HEK293 (cell line): Measurements from ENCODE around the gene RAD21L1.

Experiments
- CTCF ChIA-PET: fragments of 350-600 bp; formaldehyde crosslinking; extraction: SDS; loops from one replicate; lab custom pipeline; 2021; ENCODE audit warnings: antibody characterized with exemption; lab: Yijun Ruan, JAX
- POLR2A ChIA-PET: fragments of 300-600 bp; formaldehyde crosslinking; extraction: SDS; loops from one replicate; lab custom pipeline; 2020; ENCODE audit warnings: antibody characterized with exemption, inconsistent platforms; lab: Yijun Ruan, JAX
- H3K27ac ChIP-seq: fragments of 200-500 bp; sonication (Bioruptor generic); 2 replicates; pipeline ENCODE4 v1.5.1; 2014; ENCODE audit warnings: low read depth, low read length, control low read depth, inconsistent platforms; ENCODE audit errors: extremely low read depth
- H3K36me3 ChIP-seq, 2 experiments: fragments of 200-500 bp in 1 of 2; sonication (Bioruptor generic) in 1 of 2; 1 replicate in 1 of 2; 2 replicates in 1 of 2; pipeline ENCODE4 v1.5.1; 2014 to 2017; ENCODE audit warnings: inconsistent platforms in 2 of 2, low read length in 2 of 2; ENCODE audit not compliant: control insufficient read depth in 2 of 2, insufficient read depth in 1 of 2
- H3K4me1 ChIP-seq: fragments of 200-500 bp; sonication (Bioruptor generic); 2 replicates; pipeline ENCODE4 v1.5.1; 2014; ENCODE audit warnings: mild to moderate bottlenecking, low read length, inconsistent platforms; ENCODE audit not compliant: control insufficient read depth, insufficient read depth
- H3K4me3 ChIP-seq: 2 replicates; pipeline ENCODE4 v1.5.1; 2011; ENCODE audit warnings: low read depth, mild to moderate bottlenecking, control low read depth, low read length, moderate library complexity
- H3K9me3 ChIP-seq: fragments of 200-500 bp; sonication (Bioruptor generic); 2 replicates; pipeline ENCODE4 v1.5.1; 2014; ENCODE audit warnings: low read depth, low read length, inconsistent platforms; ENCODE audit not compliant: control insufficient read depth, insufficient read depth
- ATF2 ChIP-seq: fragments of 450-650 bp; formaldehyde crosslinking; IDR thresholded peaks from 2 replicates; pipeline ENCODE4 v1.5.1; 2016; ENCODE audit warnings: missing biosample characterization, missing genetic modification characterization, low read depth
- KLF10 ChIP-seq: fragments of 450-650 bp; IDR thresholded peaks from 2 replicates; pipeline ENCODE4 v1.5.1; 2018; ENCODE audit warnings: missing biosample characterization, mild to moderate bottlenecking, missing genetic modification characterization
- MYNN ChIP-seq: fragments of 450-650 bp; formaldehyde crosslinking; IDR thresholded peaks from 2 replicates; pipeline ENCODE4 v1.5.1; 2016; ENCODE audit warnings: missing biosample characterization, missing genetic modification characterization, borderline replicate concordance
- PRDM1 ChIP-seq: fragments of 450-650 bp; formaldehyde crosslinking; IDR thresholded peaks from 2 replicates; pipeline ENCODE4; 2016; ENCODE audit warnings: missing biosample characterization, missing genetic modification characterization
- SCRT2 ChIP-seq: fragments of 450-650 bp; formaldehyde crosslinking; IDR thresholded peaks from 2 replicates; pipeline ENCODE4 v1.5.1; 2016; ENCODE audit warnings: missing biosample characterization, missing genetic modification characterization
- TRIM28 ChIP-seq: IDR thresholded peaks from 2 replicates; pipeline ENCODE4 v1.6.1; 2011; ENCODE audit warnings: low read length, control low read depth, borderline replicate concordance
- ZBTB10 ChIP-seq: fragments of 450-650 bp; formaldehyde crosslinking; IDR thresholded peaks from 2 replicates; pipeline ENCODE4 v1.5.1; 2016; ENCODE audit warnings: missing biosample characterization, missing genetic modification characterization
- ZBTB17 ChIP-seq: fragments of 450-650 bp; formaldehyde crosslinking; IDR thresholded peaks from 2 replicates; pipeline ENCODE4 v1.5.1; 2016; ENCODE audit warnings: missing biosample characterization, missing genetic modification characterization
- ZBTB21 ChIP-seq: fragments of 450-650 bp; formaldehyde crosslinking; IDR thresholded peaks from 2 replicates; pipeline ENCODE4 v1.5.1; 2017; ENCODE audit warnings: missing biosample characterization, missing genetic modification characterization
- ZNF138 ChIP-seq: fragments of 450-650 bp; formaldehyde crosslinking; IDR thresholded peaks from 2 replicates; pipeline ENCODE4 v1.5.1; 2016; ENCODE audit warnings: missing biosample characterization, missing genetic modification characterization, borderline replicate concordance
- ZNF2 ChIP-seq: fragments of 450-650 bp; formaldehyde crosslinking; IDR thresholded peaks from 2 replicates; pipeline ENCODE4 v1.5.1; 2016; ENCODE audit warnings: missing biosample characterization, missing genetic modification characterization
- ZNF211 ChIP-seq: fragments of 450-650 bp; formaldehyde crosslinking; IDR thresholded peaks from 2 replicates; pipeline ENCODE4 v1.5.1; 2016; ENCODE audit warnings: low read depth, missing biosample characterization, missing genetic modification characterization
- ZNF266 ChIP-seq: fragments of 450-650 bp; formaldehyde crosslinking; IDR thresholded peaks from 2 replicates; pipeline ENCODE4 v1.5.1; 2016; ENCODE audit warnings: missing biosample characterization, missing genetic modification characterization, low read depth
- ZNF610 ChIP-seq: fragments of 450-650 bp; formaldehyde crosslinking; IDR thresholded peaks from 2 replicates; pipeline ENCODE4 v1.5.1; 2016; ENCODE audit warnings: missing biosample characterization, missing genetic modification characterization, borderline replicate concordance
- ZNF623 ChIP-seq: fragments of 450-650 bp; formaldehyde crosslinking; IDR thresholded peaks from 2 replicates; pipeline ENCODE4 v1.5.1; 2016; ENCODE audit warnings: missing biosample characterization, missing genetic modification characterization
- ZNF629 ChIP-seq: fragments of 450-650 bp; formaldehyde crosslinking; IDR thresholded peaks from 2 replicates; pipeline ENCODE4 v1.5.1; 2017; ENCODE audit warnings: missing biosample characterization, missing genetic modification characterization
- ZNF654 ChIP-seq: fragments of 450-650 bp; formaldehyde crosslinking; IDR thresholded peaks from 2 replicates; pipeline ENCODE4 v1.5.1; 2016; ENCODE audit warnings: low read depth, missing biosample characterization, missing genetic modification characterization
- ZNF830 ChIP-seq: fragments of 450-650 bp; IDR thresholded peaks from 2 replicates; pipeline ENCODE4 v1.5.0; 2018; ENCODE audit warnings: missing biosample characterization, missing genetic modification characterization, low read depth, mild to moderate bottlenecking, moderate library complexity
- TF ChIP-seq, protein P1 (sequence below): fragments of 450-650 bp; IDR thresholded peaks from 2 replicates; pipeline ENCODE4 v1.5.1; 2018; ENCODE audit warnings: missing biosample characterization, missing genetic modification characterization

The RAD21L1 gene

GRCh38 chr20:1229541-1229940 lies 3.7 kb downstream of the RAD21L1 start:
- CTCF ChIA-PET = interaction anchor here (0.8 to 0.9 kb wide), 2 partner anchors 12 to 32 kb away, joined by 3 to 4 read pairs; no protein-coding TSS in a partner anchor
- H3K36me3 ChIP-seq = no peaks in the 10 kb centered on the region
- no peak overlapping the region for H3K27ac ChIP-seq
- 0 out of 2 replicates have a peak, but pooled peaks cover 2% of the 10 kb centered on the region for H3K4me1 ChIP-seq
- no peak overlapping the region for H3K4me3 ChIP-seq
- POLR2A ChIA-PET = no interaction called here
- TF ChIP-seq ZNF623 = no peak
- H3K9me3 ChIP-seq = no peaks in the 10 kb centered on the region

DNA sequence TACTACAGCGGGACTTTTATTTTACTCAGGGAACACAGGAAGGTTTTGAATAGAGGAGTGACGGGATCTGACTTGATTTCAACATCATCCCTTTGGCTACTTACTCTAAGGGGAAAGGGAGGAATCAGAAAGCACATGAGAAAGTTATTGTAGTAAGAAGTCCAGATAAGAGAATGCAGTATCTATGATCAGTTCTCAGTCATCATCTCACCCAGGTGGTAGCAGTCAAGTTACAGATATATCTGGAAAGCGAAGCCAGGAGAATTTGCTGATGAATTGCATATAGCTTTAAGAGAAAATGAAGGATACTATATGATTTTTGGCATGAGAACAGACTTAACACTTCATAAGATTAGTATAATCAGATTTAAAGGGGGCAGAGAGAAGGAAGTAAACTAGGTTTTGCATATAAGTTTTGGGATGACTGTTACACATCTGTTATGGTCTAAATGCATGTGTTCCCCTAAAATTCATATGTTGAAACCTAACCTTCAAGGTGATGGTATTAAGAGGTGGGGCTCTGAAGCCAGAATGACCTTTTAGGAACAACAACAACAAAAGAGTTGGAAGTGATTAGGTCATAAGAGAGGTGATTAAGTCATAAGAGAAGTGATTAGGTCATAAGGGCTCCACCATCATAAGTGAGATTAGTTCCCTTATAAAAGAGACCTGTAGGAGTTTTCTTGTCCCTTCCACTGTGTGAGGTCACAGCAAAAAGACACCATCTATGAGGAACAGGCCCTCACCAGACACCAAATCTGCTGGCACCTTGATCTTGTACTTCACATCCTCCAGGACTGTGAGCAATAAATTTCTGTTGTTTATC lies 6.7 kb downstream of the RAD21L1 start:
- Histone ChIP-seq H3K4me1 (no peaks in the 10 kb centered on the region), H3K27ac (no peak overlapping the region), H3K36me3 (no peaks in the 10 kb centered on the region), H3K9me3 (no peaks in the 10 kb centered on the region), H3K4me3 (no peak overlapping the region)
- ChIA-PET POLR2A (no interaction called here), CTCF (no interaction called here)
- TF ChIP-seq SCRT2 (tag by site-specific recombination) (0 out of 2 replicates have a peak, but pooled peaks have one; percentile 13), ZNF629 (tag by site-specific recombination) (peak; percentile 72), KLF10 (tag by site-specific recombination) (no peak), ZBTB21 (tag by site-specific recombination) (peak; percentile 82), PRDM1 (tag by site-specific recombination) (peak; percentile 43; the same call in 1 of the 2 replicates), ZNF830 (tag by site-specific recombination) (no peak), MYNN (tag by site-specific recombination) (0 out of 2 replicates have a peak, but pooled peaks have one; percentile 26), ATF2 (tag by site-specific recombination) (peak; percentile 61; the same call in 1 of the 2 replicates), ZBTB10 (tag by site-specific recombination) (no peak), ZNF266 (tag by site-specific recombination) (peak; percentile 28; the same call in 1 of the 2 replicates), ZBTB17 (tag by site-specific recombination) (peak; percentile 17; the same call in 1 of the 2 replicates)

DNA sequence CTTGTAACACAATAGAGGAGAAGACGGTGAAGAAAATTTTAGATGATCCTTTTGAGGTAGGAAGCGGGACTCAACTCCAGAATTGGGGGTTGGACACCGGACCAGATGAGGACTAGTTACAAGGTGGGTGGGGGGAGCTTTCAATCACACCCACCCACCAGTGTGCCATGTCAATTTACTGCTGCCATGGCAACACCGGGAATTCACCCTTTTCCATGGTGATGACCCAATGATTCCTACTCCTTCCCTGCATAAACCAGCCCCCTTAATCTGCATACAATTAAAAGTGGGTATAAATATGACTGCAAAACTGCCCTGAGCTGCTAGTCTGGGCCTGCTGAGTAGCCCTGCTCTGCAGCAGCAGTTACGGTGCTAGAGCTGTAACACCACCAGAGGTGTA lies 14.7 kb downstream of the RAD21L1 start:
- Histone ChIP-seq H3K36me3 (no peaks in the 10 kb centered on the region), H3K9me3 (no peaks in the 10 kb centered on the region), H3K27ac (no peak overlapping the region), H3K4me1 (0 out of 2 replicates have a peak, but pooled peaks cover 4% of the 10 kb centered on the region), H3K4me3 (no peak overlapping the region)
- TF ChIP-seq ZNF2 (tag by site-specific recombination) (no peak), TRIM28 (no peak), ZNF654 (tag by site-specific recombination) (no peak), ZNF211 (tag by site-specific recombination) (no peak), ZNF610 (no peak), ZNF138 (no peak)
- TF ChIP-seq, protein P1, sequence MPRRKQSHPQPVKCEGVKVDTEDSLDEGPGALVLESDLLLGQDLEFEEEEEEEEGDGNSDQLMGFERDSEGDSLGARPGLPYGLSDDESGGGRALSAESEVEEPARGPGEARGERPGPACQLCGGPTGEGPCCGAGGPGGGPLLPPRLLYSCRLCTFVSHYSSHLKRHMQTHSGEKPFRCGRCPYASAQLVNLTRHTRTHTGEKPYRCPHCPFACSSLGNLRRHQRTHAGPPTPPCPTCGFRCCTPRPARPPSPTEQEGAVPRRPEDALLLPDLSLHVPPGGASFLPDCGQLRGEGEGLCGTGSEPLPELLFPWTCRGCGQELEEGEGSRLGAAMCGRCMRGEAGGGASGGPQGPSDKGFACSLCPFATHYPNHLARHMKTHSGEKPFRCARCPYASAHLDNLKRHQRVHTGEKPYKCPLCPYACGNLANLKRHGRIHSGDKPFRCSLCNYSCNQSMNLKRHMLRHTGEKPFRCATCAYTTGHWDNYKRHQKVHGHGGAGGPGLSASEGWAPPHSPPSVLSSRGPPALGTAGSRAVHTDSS = no peak
- ChIA-PET CTCF (interaction anchor here (1.0 to 1.1 kb wide), 2 partner anchors 263 to 410 kb away, joined by 5 to 6 read pairs; no protein-coding TSS in a partner anchor), POLR2A (interaction anchor here (1.1 kb wide), 1 partner anchor 26 kb away, joined by 3 read pairs; the partner anchor contains the start of gene SNPH)
